Bladder microvascular endothelial cell (primary cell): Measurements from ENCODE around the gene SNF8. TPM values are rescaled to one million over a fixed set of nuclear protein-coding genes. Genes with fewer than 3 reads are reported as not detected.

Source experiments
- total RNA-seq: library from RNA; depleted of rRNA; stranded (reverse); fragments of >200 nt; gene quantifications from 2 replicates; pipeline ENCODE4 v1.2.3, GENCODE V29; 2014

Gene SNF8
- 103 and 105 TPM in 2 replicates for total RNA-seq

GRCh38 chr17:48944515-48945260 is at the start of gene SNF8:
SNF8 (minus strand) TSS chr17:48944842; CDS start chr17:48944734, 108 bp downstream.

GRCh38 chr17:48908047-48908843 is 36.4 kb downstream of the SNF8 start, which contains the start of gene UBE2Z:
UBE2Z (plus strand) TSS chr17:48908407; CDS start chr17:48908504, 97 bp downstream.

Other genes with a start within 250 kb of the SNF8 start
- not detected in 2 replicates for gene PRAC1, start 222.3 kb downstream of the SNF8 start, total RNA-seq
- not detected in 2 replicates for gene PRAC2, start 221.7 kb downstream of the SNF8 start, total RNA-seq
- gene HOXB13, start 216.1 kb downstream of the SNF8 start, total RNA-seq: not detected in 2 replicates
- 0.06 TPM in 1 of 2 replicates, not detected in the other for gene TTLL6, start 127.6 kb downstream of the SNF8 start, total RNA-seq
- 36.9 and 52.0 TPM in 2 replicates for gene CALCOCO2, start 113.8 kb downstream of the SNF8 start, total RNA-seq
- 31.0 and 40.2 TPM in 2 replicates for gene ATP5MC1, start 52.1 kb downstream of the SNF8 start, total RNA-seq
- gene UBE2Z, start 36.4 kb downstream of the SNF8 start, total RNA-seq: 44.8 and 81.8 TPM in 2 replicates
- not detected in 2 replicates for gene GIP, start 23.8 kb upstream of the SNF8 start, total RNA-seq
- gene IGF2BP1, start 52.5 kb upstream of the SNF8 start, total RNA-seq: 0.13 and 0.16 TPM in 2 replicates
- under 0.01 TPM in 2 replicates for gene B4GALNT2, start 187.9 kb upstream of the SNF8 start, total RNA-seq